ENCODE results near the gene TNFAIP8L1.

DNA sequence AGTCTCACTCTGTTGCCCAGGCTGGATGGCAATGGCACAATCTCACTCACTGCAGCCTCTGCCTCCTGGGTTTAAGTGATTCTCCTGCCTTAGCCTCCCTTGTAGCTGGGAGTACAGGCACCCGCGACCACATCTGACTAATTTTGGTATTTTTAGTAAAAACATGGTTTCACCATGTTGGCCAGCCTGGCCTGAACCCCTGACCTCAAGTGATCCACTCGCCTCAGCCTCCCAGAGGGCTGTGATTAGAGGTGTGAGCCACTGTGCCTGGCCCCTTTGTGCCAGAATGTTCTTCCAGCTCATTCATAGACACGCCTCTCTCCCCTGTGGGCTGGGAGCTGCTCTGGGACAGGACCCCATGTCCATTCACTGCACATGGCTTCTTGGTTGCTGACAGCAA, 21.7 kb downstream of the TNFAIP8L1 start:
- TF ChIP-seq ZNF274 (IDR thresholded peaks at IDR 0.05; ENCODE audit: low read depth, low read length) (no peak), YY1 (IDR thresholded peaks at IDR 0.05; ENCODE audit: insufficient read depth, insufficient read length) (no peak), SUZ12 (IDR thresholded peaks at IDR 0.05; ENCODE audit: extremely low read depth, insufficient read depth, insufficient read length) (no peak)
